Measurements from ENCODE around the gene KRT71. TPM values are rescaled to one million over a fixed set of nuclear protein-coding genes. Genes with fewer than 3 reads are reported as not detected.

The KRT71 gene
- polyA plus RNA-seq, 3 donors, result not detected

GRCh38 chr12:52522346-52523011 is 30.5 kb downstream of the KRT71 start:
- intact Hi-C loops (cut with micrococcal nuclease), result no loop called here

GRCh38 chr12:52521568-52522266 is 31.2 kb downstream of the KRT71 start:
- H3K9me3 Mint-ChIP-seq, result no peaks in the 10 kb centered on the region
- H3K36me3 ChIP-seq (replicated peaks in 1 of 2; ENCODE audit: control insufficient read depth in 1 of 2, insufficient read depth in 2 of 2, low read length in 2 of 2), result no peaks in the 10 kb centered on the region
- H4K20me1 ChIP-seq (ENCODE audit: insufficient read depth, low read length), result no peaks in the 10 kb centered on the region
- H3K27me3 ChIP-seq (ENCODE audit: control insufficient read depth in 2 of 2, insufficient read depth in 2 of 2, low read length in 2 of 2), result no peaks in the 10 kb centered on the region
- H3K4me3 ChIP-seq (replicated peaks in 1 of 3; ENCODE audit: low read depth in 2 of 3, low read length in 3 of 3), result no peak overlapping the region
- H3K27me3 Mint-ChIP-seq (ENCODE audit: low read depth in 3 of 3), result peaks cover 3 to 9% (median 6%) of the 10 kb centered on the region in 3 donors
- no peaks in the 10 kb centered on the region for H3K4me1 Mint-ChIP-seq
- 87% methylated on average over 9 of the region's 10 CpGs for WGBS (ENCODE audit: insufficient coverage)
- no peak overlapping the region for H3K27ac Mint-ChIP-seq
- H3K9me3 ChIP-seq (replicated peaks in 1 of 2; ENCODE audit: control insufficient read depth in 1 of 2, insufficient read depth in 1 of 2, low read length in 2 of 2), result no peaks in the 10 kb centered on the region
- H3K36me3 Mint-ChIP-seq, result no peaks in the 10 kb centered on the region
- H3K4me1 ChIP-seq (ENCODE audit: control insufficient read depth in 1 of 2, insufficient read depth in 2 of 2, low read length in 2 of 2), result no peaks in the 10 kb centered on the region
- no peak overlapping the region for H2AFZ ChIP-seq (ENCODE audit: insufficient read depth, low read depth, low read length, poor library complexity, severe bottlenecking)
- H3K9ac ChIP-seq (ENCODE audit: insufficient read depth, low read length, poor library complexity, severe bottlenecking), result no peak overlapping the region
- H3K79me2 ChIP-seq (ENCODE audit: insufficient read depth, low read length), result no peaks in the 10 kb centered on the region
- intact Hi-C loops (cut with micrococcal nuclease), result no loop called here
- no peak overlapping the region for H3K4me3 Mint-ChIP-seq
- H3K4me2 ChIP-seq (replicated peaks; ENCODE audit: extremely low read depth, low read length, poor library complexity, severe bottlenecking), result no peak overlapping the region
- TF ChIP-seq CTCF (IDR thresholded peaks at IDR 0.05), result no peak
- no peak for DNase-seq
- no peak overlapping the region for H3K27ac ChIP-seq (ENCODE audit: low read depth in 1 of 2, low read length in 2 of 2)

More at GRCh38 chr12:52522346-52523011, 30.5 kb downstream of the KRT71 start:
- no peaks in the 10 kb centered on the region for H3K36me3 ChIP-seq (replicated peaks in 1 of 2; ENCODE audit: control insufficient read depth in 1 of 2, insufficient read depth in 2 of 2, low read length in 2 of 2)
- no peak overlapping the region for H3K27ac Mint-ChIP-seq
- H3K4me1 Mint-ChIP-seq, result no peaks in the 10 kb centered on the region
- no peaks in the 10 kb centered on the region for H3K36me3 Mint-ChIP-seq
- H3K79me2 ChIP-seq (ENCODE audit: insufficient read depth, low read length), result no peaks in the 10 kb centered on the region
- no peak overlapping the region for H3K9ac ChIP-seq (ENCODE audit: insufficient read depth, low read length, poor library complexity, severe bottlenecking)
- no peaks in the 10 kb centered on the region for H4K20me1 ChIP-seq (ENCODE audit: insufficient read depth, low read length)
- no peak overlapping the region for H3K4me3 Mint-ChIP-seq
- no peak overlapping the region for H3K4me3 ChIP-seq (replicated peaks in 1 of 3; ENCODE audit: low read depth in 2 of 3, low read length in 3 of 3)
- no peaks in the 10 kb centered on the region for H3K9me3 Mint-ChIP-seq
- no peak overlapping the region for H3K4me2 ChIP-seq (replicated peaks; ENCODE audit: extremely low read depth, low read length, poor library complexity, severe bottlenecking)
- H2AFZ ChIP-seq (ENCODE audit: insufficient read depth, low read depth, low read length, poor library complexity, severe bottlenecking), result no peak overlapping the region
- WGBS (ENCODE audit: insufficient coverage), result 91% methylated on average over 8 of the region's 10 CpGs
- no peaks in the 10 kb centered on the region for H3K9me3 ChIP-seq (replicated peaks in 1 of 2; ENCODE audit: control insufficient read depth in 1 of 2, insufficient read depth in 1 of 2, low read length in 2 of 2)
- H3K27ac ChIP-seq (ENCODE audit: low read depth in 1 of 2, low read length in 2 of 2), result no peak overlapping the region
- no peaks in the 10 kb centered on the region for H3K4me1 ChIP-seq (ENCODE audit: control insufficient read depth in 1 of 2, insufficient read depth in 2 of 2, low read length in 2 of 2)
- H3K27me3 Mint-ChIP-seq (ENCODE audit: low read depth in 3 of 3), result peaks cover 3 to 9% (median 5%) of the 10 kb centered on the region in 3 donors
- DNase-seq, result no peak
- TF ChIP-seq CTCF (IDR thresholded peaks at IDR 0.05), result no peak
- no peaks in the 10 kb centered on the region for H3K27me3 ChIP-seq (ENCODE audit: control insufficient read depth in 2 of 2, insufficient read depth in 2 of 2, low read length in 2 of 2)
